Inferior parietal cortex (tissue), 1 donor: ENCODE results near the gene RNF148.
A peak's percentile ranks its signal among the peaks of the same experiment; 100 is the strongest.

Source experiments
- DNase-seq: peaks from one replicate; pipeline ENCODE4 v3.0.0-alpha.2; 2016; ENCODE audit errors: extremely low spot score

Gene RNF148

GRCh38 chr7:122702872-122703510 lies at the start of gene RNF148:
Gene RNF148, minus strand, starts transcription at chr7:122702922. Its CDS starts 172 bp downstream, at chr7:122702750.
- no peak for DNase-seq

GRCh38 chr7:122750389-122750788 lies 47.7 kb upstream of the RNF148 start:
- no peak for DNase-seq

GRCh38 chr7:122748195-122748594 lies 45.5 kb upstream of the RNF148 start:
- peak; percentile 57 for DNase-seq

- DNase-seq = no peak
These were observed 44.2 kb upstream of the RNF148 start for GRCh38 chr7:122746948-122747347.

GRCh38 chr7:122743211-122743610 lies 40.5 kb upstream of the RNF148 start:
- DNase-seq = no peak

GRCh38 chr7:122738947-122739346 lies 36.2 kb upstream of the RNF148 start:
- DNase-seq = no peak

GRCh38 chr7:122736183-122736582 lies 33.5 kb upstream of the RNF148 start:
- DNase-seq = no peak

GRCh38 chr7:122727759-122728158 lies 25.0 kb upstream of the RNF148 start:
- DNase-seq = no peak

GRCh38 chr7:122727354-122727753 lies 24.6 kb upstream of the RNF148 start:
- no peak for DNase-seq

- no peak for DNase-seq
These were observed 24.2 kb upstream of the RNF148 start for GRCh38 chr7:122726881-122727280.

- no peak for DNase-seq
These were observed 21.6 kb upstream of the RNF148 start for GRCh38 chr7:122724366-122724765.

- DNase-seq = no peak
These were observed 16.4 kb upstream of the RNF148 start for GRCh38 chr7:122719010-122719578.

GRCh38 chr7:122717356-122718089 lies 14.8 kb upstream of the RNF148 start:
- DNase-seq = no peak

- no peak for DNase-seq
These were observed 12.5 kb upstream of the RNF148 start for GRCh38 chr7:122715183-122715582.

- no peak for DNase-seq
These were observed 8.2 kb upstream of the RNF148 start for GRCh38 chr7:122710916-122711315.

- no peak for DNase-seq
These were observed 7.4 kb upstream of the RNF148 start for GRCh38 chr7:122709930-122710646.

GRCh38 chr7:122706836-122707235 lies 4.1 kb upstream of the RNF148 start:
- DNase-seq = no peak

GRCh38 chr7:122699017-122699416 lies 3.7 kb downstream of the RNF148 start, which contains the start of gene RNF133:
Gene RNF133, minus strand, starts transcription at chr7:122699117. Its CDS starts 199 bp downstream, at chr7:122698918.
- no peak for DNase-seq

GRCh38 chr7:122695816-122696215 lies 6.9 kb downstream of the RNF148 start:
- no peak for DNase-seq

GRCh38 chr7:122694697-122695096 lies 8.0 kb downstream of the RNF148 start:
- no peak for DNase-seq

- no peak for DNase-seq
These were observed 9.9 kb downstream of the RNF148 start for GRCh38 chr7:122692769-122693309.
